HL-60/S4 (cell line): ENCODE results near the gene KCNG1.

Experiments used
- in situ Hi-C: fragments of 300-500 bp; cut with MboI; formaldehyde crosslinking; loops from 2 replicates; pipeline ENCODE4 v1.14.3; 2022; ENCODE audit warnings: low sequenced_read_pairs

KCNG1 gene

GRCh38 chr20:51036226-51036625 is 13.3 kb upstream of the KCNG1 start:
- in situ Hi-C loops = no loop called here

- in situ Hi-C loops = no loop called here
Observed at GRCh38 chr20:51034988-51035656, 12.2 kb upstream of the KCNG1 start.

- in situ Hi-C loops = no loop called here
Observed at GRCh38 chr20:51034476-51034875, 11.6 kb upstream of the KCNG1 start.

- in situ Hi-C loops = no loop called here
Observed at GRCh38 chr20:51029963-51030920, 7.3 kb upstream of the KCNG1 start.

- in situ Hi-C loops = no loop called here
Observed at GRCh38 chr20:51029556-51029955, 6.6 kb upstream of the KCNG1 start.

GRCh38 chr20:51028616-51029212 is 5.8 kb upstream of the KCNG1 start:
- in situ Hi-C loops = no loop called here

- in situ Hi-C loops = no loop called here
Observed at GRCh38 chr20:51027035-51027795, 4.3 kb upstream of the KCNG1 start.

GRCh38 chr20:51026269-51026668 is 3.4 kb upstream of the KCNG1 start:
- in situ Hi-C loops = no loop called here

- in situ Hi-C loops = no loop called here
Observed at GRCh38 chr20:51024761-51025160, 1.9 kb upstream of the KCNG1 start.

GRCh38 chr20:51023617-51024155 is 779 bp upstream of the KCNG1 start:
- in situ Hi-C loops = no loop called here

- in situ Hi-C loops = no loop called here
Observed at GRCh38 chr20:51022227-51022802, 592 bp downstream of the KCNG1 start.

GRCh38 chr20:51021067-51022025 is 1.6 kb downstream of the KCNG1 start:
- in situ Hi-C loops = no loop called here

GRCh38 chr20:51020657-51021056 is 2.2 kb downstream of the KCNG1 start:
- in situ Hi-C loops = no loop called here

GRCh38 chr20:51019656-51020592 is 3.0 kb downstream of the KCNG1 start:
- in situ Hi-C loops = no loop called here

- in situ Hi-C loops = no loop called here
Observed at GRCh38 chr20:51017251-51017650, 5.7 kb downstream of the KCNG1 start.

GRCh38 chr20:51016521-51016920 is 6.4 kb downstream of the KCNG1 start:
- in situ Hi-C loops = no loop called here

- in situ Hi-C loops = no loop called here
Observed at GRCh38 chr20:51014797-51015722, 7.8 kb downstream of the KCNG1 start.
